Ovary (tissue), 3 donors: ENCODE data around the gene TRIO.

ENCODE experiments used
- CTCF ChIP-seq, 3 donors: fragments of 450-650 bp in 2 of 3; fragments of 200-600 bp in 1 of 3; IDR thresholded peaks; one replicate each; pipeline versions ENCODE4 v1.5.1 to v1.8.0; 2016 to 2022; ENCODE audit warnings: antibody characterized with exemption in 3 of 3, mild to moderate bottlenecking in 1 of 3
- POLR2A ChIP-seq: fragments of 450-650 bp; IDR thresholded peaks from one replicate; pipeline ENCODE4 v1.6.1; 2017; ENCODE audit warnings: antibody characterized with exemption, mild to moderate bottlenecking, moderate library complexity
- donor health status: DM: no; HTN: no; CAD: no.

GRCh38 chr5:14215901-14216300, 72.8 kb downstream of the TRIO start:
- TF ChIP-seq POLR2A (no peak), CTCF (IDR thresholded peaks at IDR 0.05) (no peak)
